ENCODE data around the gene RAB36.

The RAB36 gene

DNA sequence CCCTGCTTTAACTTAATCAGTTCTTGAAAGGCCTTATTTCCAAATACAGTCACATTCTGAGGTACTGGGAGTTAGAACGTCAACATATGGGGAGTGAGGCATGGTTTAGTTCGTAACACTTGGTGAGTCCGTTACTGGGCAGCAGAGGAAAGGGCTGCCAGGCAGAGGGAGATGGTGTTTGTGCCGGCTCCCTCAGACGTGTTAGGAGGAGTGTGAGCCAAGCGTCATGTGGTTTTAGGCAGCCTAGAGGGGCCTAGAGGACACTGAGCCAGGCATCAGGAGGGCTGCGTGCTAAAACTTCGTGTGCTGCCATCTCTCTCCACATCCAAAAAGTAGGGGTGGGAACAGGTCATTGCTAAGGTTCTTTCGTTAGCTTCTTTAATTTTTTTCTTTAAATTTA lies 45.2 kb downstream of the RAB36 start:
- H3K4me3 ChIP-seq (ENCODE audit: low read depth, low read length), result no peak overlapping the region
- DNase-seq (ENCODE audit: low read depth), result no peak
- no peak for TF ChIP-seq CTCF (IDR thresholded peaks at IDR 0.05; ENCODE audit: control insufficient read depth, extremely low read depth, insufficient read depth)

- TF ChIP-seq CTCF (IDR thresholded peaks at IDR 0.05; ENCODE audit: control insufficient read depth, extremely low read depth, insufficient read depth), result no peak
- peak; percentile 88 for DNase-seq (ENCODE audit: low read depth)
- no peak overlapping the region for H3K4me3 ChIP-seq (ENCODE audit: low read depth, low read length)
Measured at GRCh38 chr22:23192133-23192532, 46.9 kb downstream of the RAB36 start.

DNA sequence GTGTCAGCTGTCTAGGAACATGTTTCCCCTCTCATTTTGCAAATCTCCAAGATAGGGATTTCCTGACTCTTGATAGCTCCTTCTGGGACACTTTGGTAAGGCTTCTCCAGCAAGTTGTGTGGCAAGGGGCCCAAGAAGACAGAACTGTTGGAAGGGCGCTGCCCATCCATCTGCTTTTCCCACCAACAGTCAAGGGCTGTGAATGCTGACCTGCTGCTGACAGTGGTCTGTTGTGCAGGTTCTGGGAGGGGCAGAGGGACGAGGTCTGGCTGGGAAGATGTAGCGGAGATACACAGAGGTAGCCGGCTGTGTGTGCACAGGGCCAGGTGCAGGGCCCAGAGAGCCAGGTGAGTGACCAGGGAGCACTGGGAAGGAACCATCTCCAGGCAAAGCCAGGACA lies 47.3 kb downstream of the RAB36 start:
- no peak for TF ChIP-seq CTCF (IDR thresholded peaks at IDR 0.05; ENCODE audit: control insufficient read depth, extremely low read depth, insufficient read depth)

GRCh38 chr22:23193196-23193827 lies 48.0 kb downstream of the RAB36 start:
- DNase-seq (ENCODE audit: low read depth), result no peak
- H3K4me3 ChIP-seq (ENCODE audit: low read depth, low read length), result no peak overlapping the region
- TF ChIP-seq CTCF (IDR thresholded peaks at IDR 0.05; ENCODE audit: control insufficient read depth, extremely low read depth, insufficient read depth), result no peak

More for the DNA sequence above, 47.3 kb downstream of the RAB36 start:
- no peak for DNase-seq (ENCODE audit: low read depth)
- no peak overlapping the region for H3K4me3 ChIP-seq (ENCODE audit: low read depth, low read length)

- no peak for TF ChIP-seq CTCF (IDR thresholded peaks at IDR 0.05; ENCODE audit: control insufficient read depth, extremely low read depth, insufficient read depth)
- no peak for DNase-seq (ENCODE audit: low read depth)
- no peak overlapping the region for H3K4me3 ChIP-seq (ENCODE audit: low read depth, low read length)
Measured at GRCh38 chr22:23193882-23194281, 48.6 kb downstream of the RAB36 start.

GRCh38 chr22:23196165-23196564 lies 50.9 kb downstream of the RAB36 start:
- no peak for TF ChIP-seq CTCF (IDR thresholded peaks at IDR 0.05; ENCODE audit: control insufficient read depth, extremely low read depth, insufficient read depth)
- DNase-seq (ENCODE audit: low read depth), result no peak
- H3K4me3 ChIP-seq (ENCODE audit: low read depth, low read length), result no peak overlapping the region

DNA sequence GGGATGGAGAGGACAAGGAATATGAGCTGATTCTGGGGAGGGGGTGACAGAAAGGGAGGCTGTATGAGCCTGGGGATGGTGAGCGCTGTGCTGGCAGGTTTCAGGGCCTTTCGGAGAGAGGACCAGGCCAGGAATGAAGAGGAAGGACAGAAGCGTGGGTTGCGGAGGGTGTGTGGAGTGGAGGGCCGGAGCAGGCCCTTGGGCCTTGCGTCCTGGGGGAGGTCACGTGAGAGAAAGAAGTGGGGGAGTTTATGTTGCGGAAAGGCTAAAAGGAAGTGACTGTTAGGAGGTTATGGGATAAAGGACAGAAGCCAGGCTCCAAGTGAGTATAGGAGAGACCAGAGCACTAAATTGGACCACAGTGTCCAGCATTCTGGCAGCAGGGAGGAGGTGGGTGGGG lies 52.6 kb downstream of the RAB36 start:
- TF ChIP-seq CTCF (IDR thresholded peaks at IDR 0.05; ENCODE audit: control insufficient read depth, extremely low read depth, insufficient read depth), result no peak
- no peak for DNase-seq (ENCODE audit: low read depth)
- H3K4me3 ChIP-seq (ENCODE audit: low read depth, low read length), result no peak overlapping the region
